PFSK-1 (cell line): ENCODE data around the gene LHPP.
A peak's percentile ranks its signal among the peaks of the same experiment; 100 is the strongest.

ENCODE experiments used
- FOXP2 ChIP-seq: optimal IDR thresholded peaks from 2 replicates; pipeline ENCODE3; 2011; ENCODE audit warnings: borderline replicate concordance, control low read depth, inconsistent platforms; ENCODE audit not compliant: insufficient read depth; ENCODE audit errors: extremely low read length, extremely low read depth
- POLR2AphosphoS5 ChIP-seq: IDR thresholded peaks from 2 replicates; pipeline ENCODE4 v1.6.1; 2012; ENCODE audit warnings: low read depth, mild to moderate bottlenecking, control low read depth, low read length, moderate library complexity
- SIN3A ChIP-seq: IDR thresholded peaks from 2 replicates; pipeline ENCODE4 v1.6.1; 2012; ENCODE audit warnings: mild to moderate bottlenecking, low read length, moderate library complexity, borderline replicate concordance; ENCODE audit not compliant: insufficient read depth
- TAF1 ChIP-seq: IDR thresholded peaks from 2 replicates; pipeline ENCODE4 v1.6.1; 2012; ENCODE audit warnings: low read length, control low read depth, borderline replicate concordance; ENCODE audit not compliant: insufficient read depth
- TF ChIP-seq, protein P1 (sequence below), 2 experiments: IDR thresholded peaks; 2 replicates each; pipeline versions ENCODE4 v1.6.1 to v1.8.0; 2011 to 2012; ENCODE audit warnings: low read depth in 2 of 2, low read length in 2 of 2, control low read depth in 1 of 2, inconsistent platforms in 1 of 2, mild to moderate bottlenecking in 1 of 2, moderate library complexity in 1 of 2; ENCODE audit not compliant: insufficient read depth in 1 of 2

LHPP gene

DNA sequence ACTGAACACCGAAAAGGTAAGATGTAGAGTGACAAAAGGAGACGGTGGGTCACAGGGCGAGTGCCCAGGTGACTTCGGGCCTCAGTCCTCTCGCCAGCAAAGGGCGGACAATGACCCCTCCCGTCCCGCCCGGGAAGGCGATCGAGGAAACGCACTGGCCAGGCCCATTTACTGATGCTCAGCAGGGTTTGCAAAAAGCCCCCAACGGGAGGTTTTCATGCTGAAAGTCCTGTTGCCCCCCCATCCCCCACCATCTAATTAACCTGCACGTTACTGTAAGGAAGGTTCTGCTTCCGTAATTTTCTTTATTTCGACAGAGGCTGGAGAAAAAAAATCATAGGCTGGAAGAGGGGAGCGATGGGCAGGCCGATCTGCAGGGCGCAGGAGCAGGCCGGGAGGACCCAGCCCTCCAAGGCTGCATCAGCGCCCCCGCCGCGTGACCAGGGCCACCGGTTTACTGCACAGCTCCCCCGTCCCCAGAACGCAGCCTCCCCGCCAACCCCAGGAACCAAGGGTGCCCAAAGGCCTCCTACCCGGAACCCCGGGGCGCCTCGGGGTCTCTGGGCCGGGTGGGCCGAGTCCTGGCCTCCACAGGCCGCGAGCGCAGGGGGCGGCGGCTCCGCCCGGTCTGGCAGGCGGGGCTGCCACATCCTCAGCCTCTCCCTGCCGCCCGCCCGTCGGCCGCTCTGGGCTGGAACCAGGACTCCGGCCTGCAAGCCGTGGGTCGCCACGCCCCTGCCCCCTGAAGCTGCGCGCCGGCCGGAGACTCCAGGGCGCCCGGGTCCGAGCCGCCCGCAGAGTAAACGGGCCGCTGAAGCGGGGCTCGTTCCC, 43.5 kb upstream of the LHPP start:
- TF ChIP-seq, protein P1, sequence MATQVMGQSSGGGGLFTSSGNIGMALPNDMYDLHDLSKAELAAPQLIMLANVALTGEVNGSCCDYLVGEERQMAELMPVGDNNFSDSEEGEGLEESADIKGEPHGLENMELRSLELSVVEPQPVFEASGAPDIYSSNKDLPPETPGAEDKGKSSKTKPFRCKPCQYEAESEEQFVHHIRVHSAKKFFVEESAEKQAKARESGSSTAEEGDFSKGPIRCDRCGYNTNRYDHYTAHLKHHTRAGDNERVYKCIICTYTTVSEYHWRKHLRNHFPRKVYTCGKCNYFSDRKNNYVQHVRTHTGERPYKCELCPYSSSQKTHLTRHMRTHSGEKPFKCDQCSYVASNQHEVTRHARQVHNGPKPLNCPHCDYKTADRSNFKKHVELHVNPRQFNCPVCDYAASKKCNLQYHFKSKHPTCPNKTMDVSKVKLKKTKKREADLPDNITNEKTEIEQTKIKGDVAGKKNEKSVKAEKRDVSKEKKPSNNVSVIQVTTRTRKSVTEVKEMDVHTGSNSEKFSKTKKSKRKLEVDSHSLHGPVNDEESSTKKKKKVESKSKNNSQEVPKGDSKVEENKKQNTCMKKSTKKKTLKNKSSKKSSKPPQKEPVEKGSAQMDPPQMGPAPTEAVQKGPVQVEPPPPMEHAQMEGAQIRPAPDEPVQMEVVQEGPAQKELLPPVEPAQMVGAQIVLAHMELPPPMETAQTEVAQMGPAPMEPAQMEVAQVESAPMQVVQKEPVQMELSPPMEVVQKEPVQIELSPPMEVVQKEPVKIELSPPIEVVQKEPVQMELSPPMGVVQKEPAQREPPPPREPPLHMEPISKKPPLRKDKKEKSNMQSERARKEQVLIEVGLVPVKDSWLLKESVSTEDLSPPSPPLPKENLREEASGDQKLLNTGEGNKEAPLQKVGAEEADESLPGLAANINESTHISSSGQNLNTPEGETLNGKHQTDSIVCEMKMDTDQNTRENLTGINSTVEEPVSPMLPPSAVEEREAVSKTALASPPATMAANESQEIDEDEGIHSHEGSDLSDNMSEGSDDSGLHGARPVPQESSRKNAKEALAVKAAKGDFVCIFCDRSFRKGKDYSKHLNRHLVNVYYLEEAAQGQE (IDR thresholded peaks at IDR 0.05; ENCODE audit: insufficient read depth in 1 of 2, low read depth in 2 of 2, low read length in 2 of 2): no peak
- TF ChIP-seq FOXP2 (no peak), POLR2AphosphoS5 (no peak), SIN3A (peak; percentile 55; the same call in 1 of the 2 replicates), TAF1 (no peak)

GRCh38 chr10:124418726-124419501, 42.7 kb upstream of the LHPP start, which contains the start of gene OAT:
OAT (minus strand) TSS chr10:124418923; CDS start chr10:124412171, 6,752 bp downstream.
- TF ChIP-seq TAF1 (peak; percentile 70; the same call in 1 of the 2 replicates), POLR2AphosphoS5 (peak; percentile 90), SIN3A (no peak), FOXP2 (peak; percentile 39)
- TF ChIP-seq, protein P1 (IDR thresholded peaks at IDR 0.05; ENCODE audit: insufficient read depth in 1 of 2, low read depth in 2 of 2, low read length in 2 of 2): no peak

GRCh38 chr10:124419635-124420034, 42.0 kb upstream of the LHPP start:
- no peak for TF ChIP-seq POLR2AphosphoS5
- no peak for TF ChIP-seq FOXP2
- TF ChIP-seq, protein P1 (IDR thresholded peaks at IDR 0.05; ENCODE audit: insufficient read depth in 1 of 2, low read depth in 2 of 2, low read length in 2 of 2): no peak
- no peak for TF ChIP-seq SIN3A
- TF ChIP-seq TAF1: no peak

DNA sequence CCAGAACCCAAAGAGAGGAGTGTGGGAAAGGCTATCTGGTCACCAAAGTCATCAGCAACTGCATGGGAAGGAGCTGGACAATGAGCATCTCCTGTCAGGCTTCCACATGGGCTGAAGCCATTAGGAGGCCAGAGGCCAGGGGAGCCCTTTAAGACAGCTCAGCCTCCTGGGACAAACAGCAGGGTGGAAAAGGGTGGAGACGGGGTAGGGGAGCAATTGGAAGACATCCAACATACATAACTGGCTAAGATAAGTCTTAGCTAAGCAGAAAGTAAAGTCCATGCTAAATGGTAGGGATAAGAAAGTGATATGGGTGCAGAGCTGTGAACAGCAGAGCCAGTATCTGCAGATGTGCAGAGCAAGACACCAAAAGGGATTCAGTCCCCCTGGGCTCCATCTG, 41.4 kb upstream of the LHPP start:
- TF ChIP-seq POLR2AphosphoS5 (no peak), SIN3A (no peak), TAF1 (no peak), FOXP2 (no peak)
- TF ChIP-seq, protein P1 (IDR thresholded peaks at IDR 0.05; ENCODE audit: insufficient read depth in 1 of 2, low read depth in 2 of 2, low read length in 2 of 2): no peak
